ENCODE results near the gene MIDN. TPM values are rescaled to one million over a fixed set of nuclear protein-coding genes. Genes with fewer than 3 reads are reported as not detected.

The MIDN gene
- total and polyA plus RNA-seq, 2 donors (not counting 3 experiments of a cell fraction or from before 2014, with no cell fraction given) = 20.0 to 85.9 TPM

GRCh38 chr19:1298235-1298634, 49.9 kb downstream of the MIDN start:
- ChIA-PET POLR2A (no interaction called here), CTCF (no interaction called here)
- DNase-seq (ENCODE audit: low read depth, low spot score) (no peak), FAIRE-seq (no peak)
- H3K79me2 ChIP-seq (ENCODE audit: control insufficient read depth, insufficient read depth, low read length) = no peaks in the 10 kb centered on the region
- no peak overlapping the region for H3K4me2 ChIP-seq (ENCODE audit: insufficient read depth, low read length)
- H4K20me1 ChIP-seq (replicated peaks; ENCODE audit: control insufficient read depth, extremely low read depth, insufficient read depth, low read length) = no peaks in the 10 kb centered on the region
- no TSS peak for BruUV-seq (replicated peaks)
- no peak overlapping the region for H2AFZ ChIP-seq (ENCODE audit: low read depth, low read length)
- intact Hi-C loops (cut with micrococcal nuclease) (no loop called here), dilution Hi-C loops (cut with MboI; ENCODE audit: extremely low pct_ligation_motif_present, low sequenced_read_pairs) (no loop called here)
- H3K4me3 ChIP-seq (replicated peaks in 1 of 3; ENCODE audit: insufficient read depth in 1 of 3, low read depth in 1 of 3, low read length in 3 of 3) = no peak overlapping the region
- H3K9me1 ChIP-seq (replicated peaks; ENCODE audit: control insufficient read depth, extremely low read depth, insufficient read depth, low read length) = no peaks in the 10 kb centered on the region
- TF ChIP-seq, protein P1, sequence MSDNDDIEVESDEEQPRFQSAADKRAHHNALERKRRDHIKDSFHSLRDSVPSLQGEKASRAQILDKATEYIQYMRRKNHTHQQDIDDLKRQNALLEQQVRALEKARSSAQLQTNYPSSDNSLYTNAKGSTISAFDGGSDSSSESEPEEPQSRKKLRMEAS (IDR thresholded peaks at IDR 0.05; ENCODE audit: insufficient read depth, insufficient read length) = no peak
- TF ChIP-seq CTCF (IDR thresholded peaks at IDR 0.05; ENCODE audit: extremely low read depth in 1 of 2, insufficient read depth in 1 of 2, low read depth in 1 of 2, low read length in 2 of 2) = no peak
- TF ChIP-seq POLR2AphosphoS5 (IDR thresholded peaks at IDR 0.05; ENCODE audit: insufficient read depth, low read depth, low read length) = no peak
- TF ChIP-seq EZH2 (IDR thresholded peaks at IDR 0.05; ENCODE audit: borderline replicate concordance, low read depth, low read length, severe bottlenecking) = no peak
- TF ChIP-seq POLR2A (IDR thresholded peaks at IDR 0.05; ENCODE audit: low read depth, low read length) = no peak
- no peak for TF ChIP-seq GATA2 (IDR thresholded peaks at IDR 0.05; ENCODE audit: insufficient read depth, insufficient read length, low read depth, low read length)
- TF ChIP-seq JUN (IDR thresholded peaks at IDR 0.05; ENCODE audit: borderline replicate concordance, insufficient read depth, insufficient read length, low read depth) = no peak
- TF ChIP-seq MYC (IDR thresholded peaks at IDR 0.05; ENCODE audit: low read depth, low read length) = no peak
- no peak for TF ChIP-seq FOS (IDR thresholded peaks at IDR 0.05; ENCODE audit: borderline replicate concordance, insufficient read depth, low read length)
- no peak overlapping the region for H3K9ac ChIP-seq (replicated peaks; ENCODE audit: extremely low read depth, insufficient read depth, low read length)
- no peaks in the 10 kb centered on the region for H3K9me3 ChIP-seq (replicated peaks; ENCODE audit: control insufficient read depth, insufficient read depth, low read length)
- peaks cover 4% of the 10 kb centered on the region for H3K4me1 ChIP-seq (ENCODE audit: control insufficient read depth, extremely low read depth, insufficient read depth, low read length)
- no peak overlapping the region for H3K27ac ChIP-seq (ENCODE audit: insufficient read depth, low read depth, low read length)
- H3K27me3 ChIP-seq (ENCODE audit: control insufficient read depth in 2 of 2, insufficient read depth in 2 of 2, low read length in 2 of 2) = no peaks in the 10 kb centered on the region
- H3K36me3 ChIP-seq (ENCODE audit: control insufficient read depth in 2 of 2, extremely low read depth in 1 of 2, insufficient read depth in 2 of 2, low read length in 2 of 2) = no peaks in the 10 kb centered on the region

Data from endothelial cell of umbilical vein (primary cell).